RWPE2 (cell line): ENCODE results near the gene NEO1.

Experiments
- ATAC-seq: fragments of 200-7000 bp; cut with Tn5 transposase; 3 replicates; pipeline ENCODE4 v1.9.1; 2021; ENCODE audit warnings: low read depth
- DNase-seq: peaks from one replicate; pipeline ENCODE4 v3.0.0-alpha.2; 2020; ENCODE audit warnings: low spot score
- H3K27ac ChIP-seq: fragments of 450-650 bp; 2 replicates; pipeline ENCODE4 v1.5.1; 2017; ENCODE audit warnings: mild to moderate bottlenecking; ENCODE audit not compliant: poor library complexity, severe bottlenecking
- H3K27me3 ChIP-seq: fragments of 250-450 bp; sonication (Bioruptor Pico); 2 replicates; pipeline ENCODE4 v1.5.1; 2021; ENCODE audit warnings: mild to moderate bottlenecking, moderate library complexity; ENCODE audit not compliant: insufficient read depth, poor library complexity, severe bottlenecking
- H3K36me3 ChIP-seq: fragments of 250-450 bp; sonication (Bioruptor Pico); 2 replicates; pipeline ENCODE4 v1.5.1; 2020; ENCODE audit warnings: low read depth, mild to moderate bottlenecking, moderate library complexity
- H3K4me1 ChIP-seq: fragments of 250-450 bp; sonication (Bioruptor Pico); 2 replicates; pipeline ENCODE4 v1.5.1; 2021; ENCODE audit warnings: mild to moderate bottlenecking, moderate library complexity; ENCODE audit not compliant: insufficient read depth, poor library complexity, severe bottlenecking
- H3K4me3 ChIP-seq: fragments of 250-450 bp; sonication (Bioruptor Pico); 2 replicates; pipeline ENCODE4 v1.5.1; 2021; ENCODE audit warnings: mild to moderate bottlenecking, moderate library complexity; ENCODE audit not compliant: severe bottlenecking
- H3K9me3 ChIP-seq: fragments of 250-450 bp; sonication (Bioruptor Pico); 2 replicates; pipeline ENCODE4 v1.5.1; 2021; ENCODE audit warnings: mild to moderate bottlenecking, moderate library complexity; ENCODE audit not compliant: severe bottlenecking
- CTCF ChIP-seq: fragments of 450-650 bp; IDR thresholded peaks from one replicate; pipeline ENCODE4 v1.5.1; 2017; ENCODE audit warnings: mild to moderate bottlenecking, moderate library complexity; ENCODE audit not compliant: poor library complexity, severe bottlenecking

NEO1 gene

GRCh38 chr15:73273181-73274002, 221.1 kb downstream of the NEO1 start:
- Histone ChIP-seq H3K9me3 (no peaks in the 10 kb centered on the region), H3K27me3 (no peaks in the 10 kb centered on the region), H3K4me1 (no peaks in the 10 kb centered on the region), H3K36me3 (no peaks in the 10 kb centered on the region), H3K27ac (no peak overlapping the region), H3K4me3 (no peak overlapping the region)
- TF ChIP-seq CTCF = peak; percentile 97
- DNase-seq = no peak
- peak; percentile 90 for ATAC-seq

- H3K36me3 ChIP-seq = no peaks in the 10 kb centered on the region
- no peak overlapping the region for H3K4me3 ChIP-seq
- no peaks in the 10 kb centered on the region for H3K9me3 ChIP-seq
- no peak overlapping the region for H3K27ac ChIP-seq
- DNase-seq = no peak
- no peak for TF ChIP-seq CTCF
- H3K27me3 ChIP-seq = no peaks in the 10 kb centered on the region
- no peaks in the 10 kb centered on the region for H3K4me1 ChIP-seq
- ATAC-seq = no peak
Observed at GRCh38 chr15:73275862-73276261, 223.6 kb downstream of the NEO1 start.

- ATAC-seq = no peak
- no peak for DNase-seq
Observed at GRCh38 chr15:73282567-73283365, 230.5 kb downstream of the NEO1 start.

DNA sequence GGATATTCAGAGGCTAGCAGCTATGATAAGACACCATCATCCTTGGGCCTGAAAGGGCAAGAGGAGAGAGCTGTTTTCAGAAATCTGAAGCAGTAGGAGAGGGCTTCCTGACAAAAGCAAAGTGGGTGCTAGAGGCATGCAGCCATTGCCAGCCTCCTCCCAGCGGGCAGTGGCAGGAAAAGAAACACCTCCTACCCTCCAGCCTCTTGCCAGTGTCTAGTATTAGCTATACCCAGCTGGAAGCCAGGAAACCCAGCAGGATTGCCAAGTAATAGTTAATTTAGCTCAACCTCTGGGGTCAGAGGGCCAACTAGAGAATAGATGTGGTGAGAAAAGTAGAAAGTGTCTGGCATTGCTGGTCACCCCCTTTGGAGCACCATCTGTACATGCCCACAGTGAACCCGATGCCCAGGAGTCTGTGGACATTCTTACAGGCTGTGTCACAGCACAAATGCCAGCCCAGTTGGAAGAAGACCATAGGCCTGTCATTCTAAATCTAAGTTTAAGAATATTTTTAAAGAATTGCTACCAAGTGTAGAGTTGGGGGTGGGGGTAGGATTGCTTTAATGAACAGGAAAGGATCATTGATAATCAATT, 231.2 kb downstream of the NEO1 start:
- DNase-seq (no peak), ATAC-seq (no peak; the same call in 2 of the 3 replicates)
- Histone ChIP-seq H3K36me3 (no peaks in the 10 kb centered on the region), H3K9me3 (no peaks in the 10 kb centered on the region), H3K27ac (no peak overlapping the region), H3K4me1 (no peaks in the 10 kb centered on the region), H3K4me3 (no peak overlapping the region), H3K27me3 (no peaks in the 10 kb centered on the region)
- no peak for TF ChIP-seq CTCF

More at GRCh38 chr15:73282567-73283365, 230.5 kb downstream of the NEO1 start:
- Histone ChIP-seq H3K4me3 (no peak overlapping the region), H3K9me3 (no peaks in the 10 kb centered on the region), H3K27me3 (no peaks in the 10 kb centered on the region), H3K36me3 (no peaks in the 10 kb centered on the region), H3K27ac (no peak overlapping the region), H3K4me1 (no peaks in the 10 kb centered on the region)
- TF ChIP-seq CTCF = no peak
